ENCODE results near the gene RNU6-7. TPM values are rescaled to one million over a fixed set of nuclear protein-coding genes. Genes with fewer than 3 reads are reported as not detected.

RNU6-7 gene
- total and polyA plus RNA-seq, 2 of the 13 experiments (the other 11 are each of a cell fraction or from before 2014, with no cell fraction given): under 0.01 TPM; not detected in 1

- H2AFZ ChIP-seq (ENCODE audit: low read length): no peak overlapping the region
- no peak overlapping the region for H3K27ac ChIP-seq (ENCODE audit: extremely low read length, insufficient read depth, low read length)
- no peaks in the 10 kb centered on the region for H4K20me1 ChIP-seq (ENCODE audit: insufficient read depth, low read length)
- in situ Hi-C loops (cut with HindIII; ENCODE audit: extremely low pct_ligation_motif_present, low pct_unique_long_range_greater_than_20kb): no loop called here
- intact Hi-C loops (cut with micrococcal nuclease; ENCODE audit: unreplicated experiment): loop anchor here (5.0 kb wide), 2 partner anchors 33 to 53 kb away; no protein-coding TSS in a partner anchor
- no peak for ATAC-seq
- 1% methylated on average over 1 of the region's 1 CpG for WGBS (ENCODE audit: low lambda C conversion rate)
- H3K9me3 ChIP-seq (ENCODE audit: low read length): no peaks in the 10 kb centered on the region
- DNase-seq (ENCODE audit: low spot score): no peak
- no peak overlapping the region for H3K4me2 ChIP-seq (ENCODE audit: low read depth, low read length)
- no peaks in the 10 kb centered on the region for H3K79me2 ChIP-seq (ENCODE audit: insufficient read depth, low read length)
- POLR2A ChIA-PET: no interaction called here
- CTCF ChIA-PET (ENCODE audit: low intra/inter-chr PET ratio, low total read pairs): no interaction called here
- no peaks in the 10 kb centered on the region; a peak in 1 of 5 replicates for H3K27me3 ChIP-seq (ENCODE audit: control insufficient read depth in 1 of 2, insufficient read depth in 2 of 2, low read length in 2 of 2)
- FAIRE-seq: no peak
- no peak overlapping the region for H3K4me3 ChIP-seq (replicated peaks in 1 of 3; ENCODE audit: insufficient read depth in 1 of 3, low read depth in 2 of 3, low read length in 3 of 3)
- no TSS peak for BruUV-seq (replicated peaks)
- H3K4me1 ChIP-seq (ENCODE audit: insufficient read depth, low read length): peaks cover 9% of the 10 kb centered on the region
- H3K36me3 ChIP-seq (replicated peaks in 1 of 2; ENCODE audit: control insufficient read depth in 1 of 2, insufficient read depth in 2 of 2, low read length in 2 of 2): no peaks in the 10 kb centered on the region
- TF ChIP-seq CCDC6 (CRISPR knock-in tag; IDR thresholded peaks at IDR 0.05): no peak
- no peak for TF ChIP-seq PLSCR1 (CRISPR knock-in tag; IDR thresholded peaks at IDR 0.05; ENCODE audit: borderline replicate concordance)
- TF ChIP-seq JUN (CRISPR knock-in tag; IDR thresholded peaks at IDR 0.05): no peak
- no peak for TF ChIP-seq TCF7L2 (IDR thresholded peaks at IDR 0.05; ENCODE audit: low read depth, low read length)
- no peak overlapping the region for H3K9ac ChIP-seq (ENCODE audit: insufficient read depth, low read depth, low read length)
Observed at GRCh38 chr14:32195636-32196035, 6.2 kb upstream of the RNU6-7 start.

GRCh38 chr14:32197919-32198318, 3.9 kb upstream of the RNU6-7 start:
- Histone ChIP-seq H3K79me2 (ENCODE audit: insufficient read depth, low read length) (no peaks in the 10 kb centered on the region), H4K20me1 (ENCODE audit: insufficient read depth, low read length) (no peaks in the 10 kb centered on the region), H3K4me1 (ENCODE audit: insufficient read depth, low read length) (peaks cover 9% of the 10 kb centered on the region), H2AFZ (ENCODE audit: low read length) (no peak overlapping the region), H3K27ac (ENCODE audit: extremely low read length, insufficient read depth, low read length) (no peak overlapping the region), H3K9ac (ENCODE audit: insufficient read depth, low read depth, low read length) (no peak overlapping the region), H3K4me3 (replicated peaks in 1 of 3; ENCODE audit: insufficient read depth in 1 of 3, low read depth in 2 of 3, low read length in 3 of 3) (no peak overlapping the region), H3K9me3 (ENCODE audit: low read length) (no peaks in the 10 kb centered on the region), H3K36me3 (replicated peaks in 1 of 2; ENCODE audit: control insufficient read depth in 1 of 2, insufficient read depth in 2 of 2, low read length in 2 of 2) (no peaks in the 10 kb centered on the region), H3K4me2 (ENCODE audit: low read depth, low read length) (no peak overlapping the region), H3K27me3 (ENCODE audit: control insufficient read depth in 1 of 2, insufficient read depth in 2 of 2, low read length in 2 of 2) (no peaks in the 10 kb centered on the region; a peak in 1 of 5 replicates)
- BruUV-seq (replicated peaks): no TSS peak
- DNase-seq (ENCODE audit: low spot score) (no peak), ATAC-seq (no peak), FAIRE-seq (no peak)
- ChIA-PET POLR2A (no interaction called here), CTCF (ENCODE audit: low intra/inter-chr PET ratio, low total read pairs) (no interaction called here)
- intact Hi-C loops (cut with micrococcal nuclease; ENCODE audit: unreplicated experiment): loop anchor here (5.0 kb wide), 2 partner anchors 36 to 56 kb away; no protein-coding TSS in a partner anchor
- 13% methylated on average over 1 of the region's 1 CpG for WGBS (ENCODE audit: low lambda C conversion rate)
- in situ Hi-C loops (cut with HindIII; ENCODE audit: extremely low pct_ligation_motif_present, low pct_unique_long_range_greater_than_20kb): no loop called here
- TF ChIP-seq CENPBD1 (CRISPR knock-in tag; IDR thresholded peaks at IDR 0.05; ENCODE audit: borderline replicate concordance, low read depth) (no peak), BORCS8-MEF2B (CRISPR knock-in tag; IDR thresholded peaks at IDR 0.05) (no peak), MXD4 (CRISPR knock-in tag; IDR thresholded peaks at IDR 0.05) (no peak), HIVEP1 (CRISPR knock-in tag; IDR thresholded peaks at IDR 0.05) (no peak), ZNF44 (CRISPR knock-in tag; IDR thresholded peaks at IDR 0.05) (no peak), MYC (CRISPR knock-in tag; IDR thresholded peaks at IDR 0.05; ENCODE audit: borderline replicate concordance) (no peak), IKZF1 (IDR thresholded peaks at IDR 0.05) (no peak), SP5 (CRISPR knock-in tag; IDR thresholded peaks at IDR 0.05; ENCODE audit: borderline replicate concordance, low read depth) (no peak), ZFX (CRISPR knock-in tag; IDR thresholded peaks at IDR 0.05; ENCODE audit: low read depth) (no peak), THRA (CRISPR knock-in tag; IDR thresholded peaks at IDR 0.05; ENCODE audit: borderline replicate concordance) (no peak), TCF7L2 (IDR thresholded peaks at IDR 0.05; ENCODE audit: low read depth, low read length) (no peak), FOXK2 (IDR thresholded peaks at IDR 0.05) (no peak), ZNF552 (CRISPR knock-in tag; IDR thresholded peaks at IDR 0.05; ENCODE audit: borderline replicate concordance) (no peak)
